Islet precursor cell (in vitro differentiated cells): ENCODE data around the gene YIPF5.

ENCODE experiments used
- DNase-seq: peaks from one replicate; pipeline ENCODE4 v3.0.0-alpha.2; 2018

Gene YIPF5

GRCh38 chr5:144122081-144122480, 48.4 kb downstream of the YIPF5 start:
- DNase-seq, result no peak

- no peak for DNase-seq
These were observed 48.9 kb downstream of the YIPF5 start for GRCh38 chr5:144121577-144121976.

- DNase-seq, result no peak
These were observed 49.7 kb downstream of the YIPF5 start for GRCh38 chr5:144120661-144121180.

- no peak for DNase-seq
These were observed 53.0 kb downstream of the YIPF5 start for GRCh38 chr5:144117412-144117811.

DNA sequence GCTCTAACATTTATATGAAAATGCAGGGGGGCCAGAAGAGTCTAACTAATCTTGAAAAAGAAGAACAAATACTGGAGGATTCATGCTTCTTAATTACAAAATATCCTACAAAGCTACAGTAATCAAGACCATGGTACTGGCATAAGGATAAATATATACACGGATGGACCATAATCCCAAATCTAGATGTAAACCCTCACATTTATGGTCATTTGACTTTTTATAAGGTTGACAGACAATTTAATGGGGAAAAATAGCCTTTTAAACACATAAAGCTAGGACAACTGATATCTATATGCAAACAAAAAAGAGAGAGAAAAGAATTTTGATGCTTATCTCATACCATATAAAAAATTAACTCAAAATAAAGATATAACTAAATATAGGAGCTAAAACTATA, 55.9 kb downstream of the YIPF5 start:
- DNase-seq, result no peak
